DMS153 (cell line): ENCODE results near the gene DHRS12.

ENCODE experiments used
- DNase-seq: peaks from one replicate; lab custom pipeline; 2025; lab: John Stamatoyannopoulos, UW

Gene DHRS12

GRCh38 chr13:51806566-51806965, 2.6 kb upstream of the DHRS12 start:
- peak; percentile 21 for DNase-seq

- DNase-seq = no peak
Measured at GRCh38 chr13:51805925-51806324, 2.0 kb upstream of the DHRS12 start.

GRCh38 chr13:51805313-51805712, 1.4 kb upstream of the DHRS12 start:
- DNase-seq = no peak

- DNase-seq = no peak
Measured at GRCh38 chr13:51804295-51805172, 571 bp upstream of the DHRS12 start.

GRCh38 chr13:51802631-51803418, 1.1 kb downstream of the DHRS12 start:
- DNase-seq = no peak

- peak; percentile 93 for DNase-seq
Measured at GRCh38 chr13:51801631-51802099, 2.3 kb downstream of the DHRS12 start.

- DNase-seq = no peak
Measured at GRCh38 chr13:51800486-51800885, 3.5 kb downstream of the DHRS12 start.

GRCh38 chr13:51799261-51799660, 4.7 kb downstream of the DHRS12 start:
- no peak for DNase-seq

GRCh38 chr13:51797664-51798488, 6.1 kb downstream of the DHRS12 start:
- DNase-seq = peak; percentile 75

GRCh38 chr13:51796546-51796945, 7.4 kb downstream of the DHRS12 start:
- no peak for DNase-seq

- no peak for DNase-seq
Measured at GRCh38 chr13:51795419-51795818, 8.5 kb downstream of the DHRS12 start.

- no peak for DNase-seq
Measured at GRCh38 chr13:51794964-51795363, 9.0 kb downstream of the DHRS12 start.

- no peak for DNase-seq
Measured at GRCh38 chr13:51793570-51794271, 10.2 kb downstream of the DHRS12 start.

GRCh38 chr13:51786425-51787265, 17.3 kb downstream of the DHRS12 start:
- no peak for DNase-seq

- peak; percentile 69 for DNase-seq
Measured at GRCh38 chr13:51785712-51786424, 18.1 kb downstream of the DHRS12 start.

- no peak for DNase-seq
Measured at GRCh38 chr13:51784097-51784496, 19.9 kb downstream of the DHRS12 start.

GRCh38 chr13:51783428-51784094, 20.4 kb downstream of the DHRS12 start:
- DNase-seq = no peak

- no peak for DNase-seq
Measured at GRCh38 chr13:51782026-51782710, 21.8 kb downstream of the DHRS12 start.
